ENCODE measurements around the gene ZNF77. TPM values are rescaled to one million over a fixed set of nuclear protein-coding genes. Genes with fewer than 3 reads are reported as not detected.
"Not testable (repeated sequence)": the region's sequence is repeated elsewhere in the genome, so short reads cannot be mapped to it uniquely, and the experiment has no call there.

The ZNF77 gene
- total and polyA plus RNA-seq, 4 donors: 0.90 to 3.5 (median 1.9) TPM

- Histone ChIP-seq H3K27ac (ENCODE audit: low read depth in 1 of 2, low read length in 2 of 2) (peak overlapping the region; percentile 92 to 94), H3K4me1 (ENCODE audit: control insufficient read depth in 4 of 4, insufficient read depth in 4 of 4, low read length in 3 of 4) (peaks cover 8 to 17% (median 12%) of the 10 kb centered on the region in 4 donors), H3K27me3 (ENCODE audit: control insufficient read depth in 4 of 4, insufficient read depth in 4 of 4, low read length in 3 of 4) (no peaks in the 10 kb centered on the region), H3K9me3 (ENCODE audit: control insufficient read depth in 4 of 4, low read length in 3 of 4) (peaks cover 0 to 2% (median 0%) of the 10 kb centered on the region in 4 donors), H3K36me3 (ENCODE audit: control insufficient read depth in 4 of 4, insufficient read depth in 3 of 4, low read depth in 1 of 4, low read length in 3 of 4) (peaks cover 0 to 2% (median 0%) of the 10 kb centered on the region in 4 donors), H3K4me3 (ENCODE audit: low read depth in 1 of 3, low read length in 3 of 3) (peak overlapping the region; percentile 64 to 80 (median 78)), H3K9ac (ENCODE audit: low read depth in 1 of 2, low read length in 2 of 2) (peak overlapping the region; percentile 26 to 63)
- TF ChIP-seq ATF3 (IDR thresholded peaks at IDR 0.05): no peak
- no peak for TF ChIP-seq HNF4G (IDR thresholded peaks at IDR 0.05)
- TF ChIP-seq RXRA (IDR thresholded peaks at IDR 0.05): no peak
- WGBS: 2% methylated on average over 23 of the region's 23 CpGs
- no peak for DNase-seq (ENCODE audit: low spot score)
Observed at GRCh38 chr19:2944403-2944774, 382 bp downstream of the ZNF77 start.

- Histone ChIP-seq H3K9ac (ENCODE audit: low read depth in 1 of 2, low read length in 2 of 2) (no peak overlapping the region), H3K4me1 (ENCODE audit: control insufficient read depth in 4 of 4, insufficient read depth in 4 of 4, low read length in 3 of 4) (peaks cover 3 to 11% (median 7%) of the 10 kb centered on the region in 4 donors), H3K4me3 (ENCODE audit: low read depth in 1 of 3, low read length in 3 of 3) (no peak overlapping the region), H3K36me3 (ENCODE audit: control insufficient read depth in 4 of 4, insufficient read depth in 3 of 4, low read depth in 1 of 4, low read length in 3 of 4) (peaks cover 1 to 12% (median 3%) of the 10 kb centered on the region in 4 donors), H3K9me3 (ENCODE audit: control insufficient read depth in 4 of 4, low read length in 3 of 4) (peaks cover 0 to 4% (median 2%) of the 10 kb centered on the region in 4 donors), H3K27ac (ENCODE audit: low read depth in 1 of 2, low read length in 2 of 2) (no peak overlapping the region), H3K27me3 (ENCODE audit: control insufficient read depth in 4 of 4, insufficient read depth in 4 of 4, low read length in 3 of 4) (no peaks in the 10 kb centered on the region)
- DNase-seq (ENCODE audit: low spot score): no peak
- TF ChIP-seq CTCF (IDR thresholded peaks at IDR 0.05; ENCODE audit: low read depth, low read length, missing input control) (no peak), SP1 (IDR thresholded peaks at IDR 0.05) (no peak), TAF1 (conservative IDR thresholded peaks at IDR 0.05) (no peak)
- WGBS: 78% methylated on average over 14 of the region's 14 CpGs
Observed at GRCh38 chr19:2942928-2943640, 1.7 kb downstream of the ZNF77 start.

- not testable (repeated sequence) for H3K27me3 ChIP-seq (ENCODE audit: control insufficient read depth in 4 of 4, insufficient read depth in 4 of 4, low read length in 3 of 4); DNase-seq (ENCODE audit: low spot score); H3K27ac ChIP-seq (ENCODE audit: low read depth in 1 of 2, low read length in 2 of 2); H3K4me3 ChIP-seq (ENCODE audit: low read depth in 1 of 3, low read length in 3 of 3); H3K9ac ChIP-seq (ENCODE audit: low read depth in 1 of 2, low read length in 2 of 2); H3K4me1 ChIP-seq (ENCODE audit: control insufficient read depth in 4 of 4, insufficient read depth in 4 of 4, low read length in 3 of 4)
- peaks cover 15 to 62% (median 36%) of the 10 kb centered on the region in 4 donors for H3K36me3 ChIP-seq (ENCODE audit: control insufficient read depth in 4 of 4, insufficient read depth in 3 of 4, low read depth in 1 of 4, low read length in 3 of 4)
- H3K9me3 ChIP-seq (ENCODE audit: control insufficient read depth in 4 of 4, low read length in 3 of 4): peaks cover 23 to 45% (median 32%) of the 10 kb centered on the region in 4 donors
- over 99% methylated on average over 4 of the region's 4 CpGs for WGBS
Observed at GRCh38 chr19:2935863-2936262, 8.9 kb downstream of the ZNF77 start.

- Histone ChIP-seq H3K27me3 (ENCODE audit: control insufficient read depth in 4 of 4, insufficient read depth in 4 of 4, low read length in 3 of 4) (no peaks in the 10 kb centered on the region), H3K9me3 (ENCODE audit: control insufficient read depth in 4 of 4, low read length in 3 of 4) (peaks cover 23 to 48% (median 30%) of the 10 kb centered on the region in 4 donors), H3K4me3 (ENCODE audit: low read depth in 1 of 3, low read length in 3 of 3) (peak overlapping the region in 2 of 3 donors; percentile 52 to 56), H3K36me3 (ENCODE audit: control insufficient read depth in 4 of 4, insufficient read depth in 3 of 4, low read depth in 1 of 4, low read length in 3 of 4) (peaks cover 12 to 57% (median 39%) of the 10 kb centered on the region in 4 donors), H3K27ac (ENCODE audit: low read depth in 1 of 2, low read length in 2 of 2) (no peak overlapping the region), H3K9ac (ENCODE audit: low read depth in 1 of 2, low read length in 2 of 2) (no peak overlapping the region), H3K4me1 (ENCODE audit: control insufficient read depth in 4 of 4, insufficient read depth in 4 of 4, low read length in 3 of 4) (no peaks in the 10 kb centered on the region)
- no peak for DNase-seq (ENCODE audit: low spot score)
- whole genome bisulfite sequencing: 98% methylated on average over 18 of the region's 18 CpGs
- TF ChIP-seq HNF4A (conservative IDR thresholded peaks at IDR 0.05) (no peak), ZBTB33 (IDR thresholded peaks at IDR 0.05) (no peak), ATF3 (IDR thresholded peaks at IDR 0.05) (no peak), MAX (IDR thresholded peaks at IDR 0.05) (no peak), NR2F2 (IDR thresholded peaks at IDR 0.05) (no peak), REST (IDR thresholded peaks at IDR 0.05) (no peak)
Observed at GRCh38 chr19:2933490-2933910, 11.3 kb downstream of the ZNF77 start.
